ENCODE data around the gene OBP2A. TPM values are rescaled to one million over a fixed set of nuclear protein-coding genes. Genes with fewer than 3 reads are reported as not detected.

The OBP2A gene
- total RNA-seq, 1 experiment from 2014 or later, result not detected

- Mint-ChIP-seq H3K27me3 (ENCODE audit: low read depth) (peaks cover 3% of the 10 kb centered on the region; the same call in 1 of the 2 replicates), H3K4me1 (peaks cover 10 to 12% of the 10 kb centered on the region in 2 experiments), H3K36me3 (ENCODE audit: insufficient read depth in 1 of 3, low read depth in 3 of 3) (peaks cover 8% of the 10 kb centered on the region in 3 experiments), H3K9me3 (peaks cover 9 to 12% of the 10 kb centered on the region in 2 experiments), H3K4me3 (no peak overlapping the region), H3K27ac (no peak overlapping the region)
- no peaks in the 10 kb centered on the region for H3K79me2 ChIP-seq (ENCODE audit: insufficient read depth, low read length)
- H3K79me1 ChIP-seq (ENCODE audit: insufficient read depth, low read depth, low read length, poor library complexity, severe bottlenecking), result no peaks in the 10 kb centered on the region
- no peaks in the 10 kb centered on the region for H3K23me2 ChIP-seq (ENCODE audit: insufficient read length, low read depth, low read length, poor library complexity, severe bottlenecking)
- no peaks in the 10 kb centered on the region; the same call in 1 of the 2 replicates for H3K4me1 ChIP-seq (ENCODE audit: insufficient read depth, low read length)
- no peaks in the 10 kb centered on the region for H3K27me3 ChIP-seq (ENCODE audit: insufficient read depth, low read length)
- no peak overlapping the region for H2AK5ac ChIP-seq (ENCODE audit: insufficient read length, low read length)
- no peak overlapping the region for H3K4ac ChIP-seq (ENCODE audit: low read depth, low read length)
- no peak overlapping the region for H3K56ac ChIP-seq (ENCODE audit: insufficient read length, low read depth, low read length)
- H3K9ac ChIP-seq (ENCODE audit: extremely low read depth, insufficient read length, low read length), result no peak overlapping the region
- H2AFZ ChIP-seq (ENCODE audit: low read length), result no peak overlapping the region
- no peak overlapping the region for H3K27ac ChIP-seq (ENCODE audit: insufficient read length, low read depth, low read length)
- no peak overlapping the region for H2BK120ac ChIP-seq (ENCODE audit: low read depth, low read length, poor library complexity, severe bottlenecking)
- H3T11ph ChIP-seq (ENCODE audit: low read length), result no peak overlapping the region
- no peak overlapping the region for H2BK12ac ChIP-seq (ENCODE audit: insufficient read length, low read depth, low read length)
- H2BK5ac ChIP-seq (ENCODE audit: insufficient read length, low read length), result no peak overlapping the region
- no peak overlapping the region for H3K4me2 ChIP-seq (ENCODE audit: insufficient read depth, insufficient read length, low read length)
- WGBS (ENCODE audit: extremely low coverage, insufficient read length, low lambda C conversion rate), result no CpG with 5 or more reads among the region's 6 CpGs
- H4K8ac ChIP-seq (replicated peaks; ENCODE audit: insufficient read length, low read depth, low read length), result no peak overlapping the region
- H3K23ac ChIP-seq (ENCODE audit: insufficient read length, low read depth, low read length), result no peak overlapping the region
- H3K14ac ChIP-seq (ENCODE audit: insufficient read depth, low read length), result no peak overlapping the region
- no peak overlapping the region for H4K5ac ChIP-seq (ENCODE audit: insufficient read length, low read depth, low read length)
- no peak overlapping the region for H3K18ac ChIP-seq (ENCODE audit: insufficient read length, low read depth, low read length)
- H4K20me1 ChIP-seq (ENCODE audit: control insufficient read depth, insufficient read depth, insufficient read length), result no peaks in the 10 kb centered on the region
- DNase-seq, result no peak
- no peak for TF ChIP-seq CTCF (conservative IDR thresholded peaks at IDR 0.05)
- no peaks in the 10 kb centered on the region for H3K9me3 ChIP-seq (ENCODE audit: control insufficient read depth, low read depth, low read length)
- no peak overlapping the region for H2BK15ac ChIP-seq (ENCODE audit: low read depth, low read length)
- no peak overlapping the region for H4K91ac ChIP-seq (ENCODE audit: insufficient read length, low read depth, low read length)
- no peak overlapping the region for H2BK20ac ChIP-seq (ENCODE audit: low read depth, low read length, poor library complexity, severe bottlenecking)
Measured at GRCh38 chr9:135568026-135568425, 22.1 kb downstream of the OBP2A start.
